GM23248 (cell line): ENCODE data around the gene ZNF275. TPM values are rescaled to one million over a fixed set of nuclear protein-coding genes. Genes with fewer than 3 reads are reported as not detected.

Experiments used
- DNase-seq: peaks from one replicate; pipeline ENCODE4 v3.0.0-alpha.2; 2015
- H2AFZ ChIP-seq: fragments of 200-600 bp; sonication (generic); 2 replicates; pipeline ENCODE4 v1.6.1; 2016; ENCODE audit warnings: antibody characterized with exemption
- H3F3A ChIP-seq: fragments of 200-600 bp; sonication (generic); 2 replicates; pipeline ENCODE4 v1.6.1; 2016; ENCODE audit warnings: mild to moderate bottlenecking, antibody characterized with exemption, mixed run types; ENCODE audit not compliant: insufficient read depth
- H3K27ac ChIP-seq: fragments of 200-600 bp; sonication (generic); 2 replicates; pipeline ENCODE4 v1.5.1; 2016; ENCODE audit warnings: mild to moderate bottlenecking
- H3K27me3 ChIP-seq: fragments of 200-600 bp; sonication (generic); replicated peaks from 2 replicates; pipeline ENCODE4 v1.6.1; 2016; ENCODE audit warnings: mild to moderate bottlenecking; ENCODE audit not compliant: insufficient read depth
- H3K36me3 ChIP-seq: fragments of 200-600 bp; sonication (generic); 2 replicates; pipeline ENCODE4 v1.6.1; 2016; ENCODE audit warnings: low read depth, mild to moderate bottlenecking
- H3K4me1 ChIP-seq: fragments of 200-600 bp; sonication (generic); 2 replicates; pipeline ENCODE4 v1.6.1; 2016; ENCODE audit warnings: mild to moderate bottlenecking; ENCODE audit not compliant: insufficient read depth
- H3K4me2 ChIP-seq: fragments of 200-600 bp; sonication (generic); one replicate; pipeline ENCODE4 v1.6.1; 2016; ENCODE audit warnings: mild to moderate bottlenecking; ENCODE audit not compliant: unreplicated experiment
- H3K4me3 ChIP-seq: fragments of 200-600 bp; sonication (generic); 2 replicates; pipeline ENCODE4 v1.5.1; 2016; ENCODE audit warnings: mild to moderate bottlenecking
- H3K79me2 ChIP-seq: fragments of 200-600 bp; sonication (generic); 2 replicates; pipeline ENCODE4 v1.6.1; 2016; ENCODE audit warnings: mild to moderate bottlenecking; ENCODE audit not compliant: insufficient read depth
- H3K9ac ChIP-seq: fragments of 200-600 bp; sonication (generic); 2 replicates; pipeline ENCODE4 v1.6.1; 2016; ENCODE audit warnings: mild to moderate bottlenecking
- H3K9me2 ChIP-seq: fragments of 200-600 bp; sonication (generic); 2 replicates; pipeline ENCODE4 v1.6.1; 2016; ENCODE audit warnings: mixed run types, mild to moderate bottlenecking, moderate library complexity; ENCODE audit not compliant: insufficient read depth
- H3K9me3 ChIP-seq: fragments of 200-600 bp; sonication (generic); one replicate; pipeline ENCODE4 v1.6.1; 2017; ENCODE audit warnings: low read depth
- H4K20me1 ChIP-seq: fragments of 200-600 bp; sonication (generic); 2 replicates; pipeline ENCODE4 v1.6.0; 2016; ENCODE audit not compliant: insufficient read depth
- EZH2 ChIP-seq: fragments of 200-600 bp; sonication (generic); IDR thresholded peaks from 2 replicates; pipeline ENCODE4 v1.6.1; 2018; ENCODE audit warnings: antibody characterized with exemption, mild to moderate bottlenecking; ENCODE audit not compliant: insufficient read depth, poor library complexity, severe bottlenecking
- EZH2phosphoT487 ChIP-seq: fragments of 200-600 bp; sonication (generic); IDR thresholded peaks from 2 replicates; pipeline ENCODE4 v1.6.1; 2018; ENCODE audit warnings: antibody characterized with exemption, moderate library complexity, mild to moderate bottlenecking, low read depth; ENCODE audit not compliant: insufficient read depth
- WGBS, 2 experiments: methylation state at CpG; one replicate each; pipeline ENCODE4 v1.1.6; 2015 to 2017; ENCODE audit warnings: low lambda C conversion rate in 2 of 2, low coverage in 1 of 2; ENCODE audit errors: missing lambda C conversion rate in 2 of 2; 5-methylcytosine and 5-hydroxymethylcytosine counted together
- in situ Hi-C: fragments of 300-500 bp; cut with MboI; formaldehyde crosslinking; loops from 2 replicates; pipeline ENCODE4 v1.15.0; 2020
- polyA plus RNA-seq: library from polyadenylated mRNA; unstranded; fragments of >200 nt; fragmentation: Nextera tagmentation; extraction: Ambion mirVana; gene quantifications from 2 replicates; pipeline ENCODE4 v1.2.1, GENCODE V29; 2016
- total RNA-seq: library from RNA; depleted of rRNA; stranded (reverse); fragments of >200 nt; shearing (Covaris generic); gene quantifications from 2 replicates; pipeline ENCODE4 v1.2.3, GENCODE V29; 2014

Gene ZNF275
- total and polyA plus RNA-seq, 2 experiments from 2014 or later: 6.5 to 11.5 TPM

DNA sequence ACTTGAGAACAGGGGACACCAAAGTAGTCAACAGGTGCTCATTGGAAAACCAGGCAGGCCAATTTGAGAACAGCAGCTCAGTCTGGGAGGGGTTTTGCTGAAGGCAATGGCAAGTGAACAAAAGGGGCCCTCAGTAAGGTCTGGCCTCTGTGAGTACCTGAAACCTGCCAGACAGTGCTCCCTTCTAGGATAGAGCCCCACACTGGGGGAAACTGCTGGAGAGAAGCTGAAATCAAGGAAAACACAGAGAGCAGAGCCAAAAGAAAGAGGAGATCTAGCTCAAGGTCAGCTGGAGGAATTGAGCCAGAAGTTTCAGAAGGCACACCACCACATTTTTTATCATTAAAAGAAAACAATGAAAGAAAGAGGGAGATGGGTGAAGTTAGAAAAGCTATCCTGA lies 39.0 kb downstream of the ZNF275 start:
- no peak overlapping the region for H2AFZ ChIP-seq
- H3K9ac ChIP-seq: no peak overlapping the region
- no peak overlapping the region for H3K4me3 ChIP-seq
- no peaks in the 10 kb centered on the region for H3K36me3 ChIP-seq
- H3K9me2 ChIP-seq: no peaks in the 10 kb centered on the region
- no peaks in the 10 kb centered on the region for H3F3A ChIP-seq
- no peaks in the 10 kb centered on the region for H4K20me1 ChIP-seq
- in situ Hi-C loops: no loop called here
- H3K4me1 ChIP-seq: no peaks in the 10 kb centered on the region
- no peak for TF ChIP-seq EZH2phosphoT487
- TF ChIP-seq EZH2: no peak
- H3K9me3 ChIP-seq: no peaks in the 10 kb centered on the region
- no peaks in the 10 kb centered on the region for H3K79me2 ChIP-seq
- H3K27me3 ChIP-seq: no peaks in the 10 kb centered on the region
- H3K4me2 ChIP-seq: no peak overlapping the region
- DNase-seq: no peak
- no peak overlapping the region for H3K27ac ChIP-seq

DNA sequence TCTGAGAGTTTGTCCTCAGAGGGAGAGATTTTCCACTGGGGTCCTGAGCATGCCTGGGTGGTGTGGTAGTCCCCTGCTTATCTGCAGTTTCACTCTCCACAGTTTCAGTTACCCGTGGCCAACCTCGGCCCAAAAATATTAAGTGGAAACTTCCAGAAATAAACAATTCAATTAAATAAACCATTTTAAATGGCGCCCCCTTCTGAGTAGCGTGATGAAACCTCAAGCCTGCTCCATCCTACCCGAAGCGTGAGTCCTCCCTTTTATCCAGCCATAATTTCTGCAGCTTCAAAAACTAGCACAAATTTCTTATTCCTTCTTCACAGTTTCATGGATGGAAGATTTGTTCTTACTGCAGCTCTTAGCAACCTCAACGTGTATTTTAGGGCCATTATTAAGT lies 40.5 kb downstream of the ZNF275 start:
- WGBS, 2 experiments: 62% methylated on average over 7 of the region's 7 CpGs
- Histone ChIP-seq H3K9me2 (no peaks in the 10 kb centered on the region), H3K4me1 (no peaks in the 10 kb centered on the region), H3K27me3 (no peaks in the 10 kb centered on the region), H2AFZ (no peak overlapping the region), H3K36me3 (no peaks in the 10 kb centered on the region), H3K79me2 (no peaks in the 10 kb centered on the region), H3F3A (no peaks in the 10 kb centered on the region), H3K27ac (no peak overlapping the region), H4K20me1 (no peaks in the 10 kb centered on the region), H3K9me3 (no peaks in the 10 kb centered on the region), H3K4me2 (no peak overlapping the region), H3K4me3 (no peak overlapping the region), H3K9ac (no peak overlapping the region)
- no peak for DNase-seq
- in situ Hi-C loops: no loop called here
- no peak for TF ChIP-seq EZH2
- no peak for TF ChIP-seq EZH2phosphoT487

DNA sequence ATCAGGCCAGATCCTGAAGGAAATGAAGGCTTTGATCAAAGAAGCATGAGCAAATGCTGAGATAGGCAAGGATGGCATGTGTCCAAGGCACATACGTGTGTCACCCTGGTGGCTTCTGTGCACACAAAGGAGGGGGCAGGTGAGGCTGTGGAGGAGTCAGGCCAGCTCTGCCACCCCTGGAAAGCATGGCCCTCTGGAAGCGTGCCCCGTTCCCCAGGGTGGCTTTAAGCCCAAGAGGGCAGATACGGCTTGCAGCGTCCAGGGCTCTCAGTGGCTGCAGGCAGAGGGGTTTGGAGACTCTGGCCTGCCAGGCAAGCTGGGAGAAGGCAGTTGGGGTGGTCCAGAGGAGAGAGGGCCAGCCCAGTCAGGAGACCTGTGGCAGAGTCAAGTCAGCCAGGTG lies 41.6 kb downstream of the ZNF275 start:
- in situ Hi-C loops: no loop called here
- Histone ChIP-seq H3F3A (no peaks in the 10 kb centered on the region), H3K27me3 (no peaks in the 10 kb centered on the region), H3K9me3 (no peaks in the 10 kb centered on the region), H3K9ac (no peak overlapping the region), H2AFZ (no peak overlapping the region), H4K20me1 (no peaks in the 10 kb centered on the region), H3K79me2 (no peaks in the 10 kb centered on the region), H3K9me2 (no peaks in the 10 kb centered on the region), H3K4me3 (no peak overlapping the region), H3K4me2 (no peak overlapping the region), H3K36me3 (no peaks in the 10 kb centered on the region), H3K4me1 (no peaks in the 10 kb centered on the region), H3K27ac (no peak overlapping the region)
- WGBS, 2 experiments: 53 to 75% methylated on average over 3 to 4 of the region's 5 CpGs
- TF ChIP-seq EZH2phosphoT487 (no peak), EZH2 (no peak)
- no peak for DNase-seq

DNA sequence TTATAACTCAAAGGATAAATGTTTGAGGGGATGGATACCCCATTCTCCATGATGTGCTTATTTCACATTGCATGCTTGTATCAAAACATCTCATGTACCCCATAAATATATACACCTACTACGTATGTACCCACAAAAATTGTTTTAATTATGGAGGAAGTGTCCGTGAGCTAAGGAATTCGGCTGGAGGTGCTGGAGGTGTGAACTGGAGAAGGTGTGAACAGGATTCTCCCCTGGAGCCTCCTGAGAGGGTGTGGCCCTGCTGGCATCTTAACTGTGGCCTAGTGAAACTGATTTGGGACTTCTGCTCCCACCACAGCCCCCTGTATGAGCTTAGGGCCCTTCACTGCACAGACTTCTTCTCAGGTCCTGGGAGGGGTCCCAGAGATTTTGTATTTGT lies 43.8 kb downstream of the ZNF275 start:
- no peaks in the 10 kb centered on the region for H3K9me2 ChIP-seq
- no peaks in the 10 kb centered on the region for H3K79me2 ChIP-seq
- 53 to 54% methylated on average over 3 of the region's 3 CpGs for WGBS, 2 experiments
- no peak overlapping the region for H3K9ac ChIP-seq
- H2AFZ ChIP-seq: no peak overlapping the region
- H3K4me1 ChIP-seq: peaks cover 3% of the 10 kb centered on the region
- H3F3A ChIP-seq: no peaks in the 10 kb centered on the region
- in situ Hi-C loops: no loop called here
- TF ChIP-seq EZH2phosphoT487: no peak
- TF ChIP-seq EZH2: no peak
- H3K9me3 ChIP-seq: no peaks in the 10 kb centered on the region
- H3K27me3 ChIP-seq: no peaks in the 10 kb centered on the region
- H3K4me3 ChIP-seq: no peak overlapping the region
- H4K20me1 ChIP-seq: no peaks in the 10 kb centered on the region
- DNase-seq: no peak
- H3K36me3 ChIP-seq: no peaks in the 10 kb centered on the region
- no peak overlapping the region for H3K27ac ChIP-seq
- H3K4me2 ChIP-seq: no peak overlapping the region

DNA sequence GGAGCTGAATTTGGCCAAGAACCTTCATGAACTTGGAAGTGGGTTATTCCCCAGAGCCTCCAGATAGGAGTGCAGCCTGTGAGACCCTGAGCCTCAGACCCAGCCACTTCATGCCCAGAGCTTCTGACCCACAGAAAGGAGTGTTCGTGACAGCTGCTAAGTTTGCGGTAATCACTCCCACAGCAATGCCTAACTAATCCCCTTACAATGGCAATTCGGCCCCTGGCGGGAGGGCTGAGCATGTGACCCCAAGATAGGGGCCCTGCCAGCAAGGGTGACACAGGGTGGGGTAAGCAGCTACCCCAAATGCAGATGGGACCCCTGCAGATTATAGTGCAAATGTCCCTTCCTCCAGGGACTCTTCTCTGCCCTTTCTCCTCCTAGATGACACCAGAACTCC lies 44.7 kb downstream of the ZNF275 start:
- in situ Hi-C loops: no loop called here
- no peak overlapping the region for H3K27ac ChIP-seq

More for the DNA sequence above, 44.7 kb downstream of the ZNF275 start:
- Histone ChIP-seq H3K9me2 (no peaks in the 10 kb centered on the region), H3K4me3 (no peak overlapping the region), H3K4me2 (no peak overlapping the region), H3K27me3 (no peaks in the 10 kb centered on the region), H3K79me2 (no peaks in the 10 kb centered on the region), H3K4me1 (peaks cover 3% of the 10 kb centered on the region), H3K9ac (no peak overlapping the region), H2AFZ (no peak overlapping the region), H3K9me3 (no peaks in the 10 kb centered on the region), H3F3A (no peaks in the 10 kb centered on the region), H3K36me3 (no peaks in the 10 kb centered on the region), H4K20me1 (no peaks in the 10 kb centered on the region)
- DNase-seq: no peak
- TF ChIP-seq EZH2 (no peak), EZH2phosphoT487 (no peak)
- WGBS, 2 experiments: 90 to 95% methylated on average over 2 to 4 of the region's 4 CpGs
